ELF-1 (cell line): Measurements from ENCODE around the gene CD99.
"Not testable (repeated sequence)": the region's sequence is repeated elsewhere in the genome, so short reads cannot be mapped to it uniquely, and the experiment has no call there.

Experiments
- DNase-seq: peaks from one replicate; pipeline ENCODE4 v3.0.0-alpha.2; 2016; ENCODE audit warnings: low read depth, low spot score

CD99 gene

GRCh38 chrX:2723286-2723879 lies 32.3 kb downstream of the CD99 start:
- DNase-seq: no peak

- DNase-seq: not testable (repeated sequence)
Measured at GRCh38 chrX:2727264-2727663, 36.2 kb downstream of the CD99 start.

- no peak for DNase-seq
Measured at GRCh38 chrX:2732076-2732475, 41.0 kb downstream of the CD99 start.

GRCh38 chrX:2732649-2733048 lies 41.6 kb downstream of the CD99 start:
- DNase-seq: no peak

GRCh38 chrX:2733286-2733685 lies 42.2 kb downstream of the CD99 start:
- DNase-seq: no peak

- no peak for DNase-seq
Measured at GRCh38 chrX:2735270-2735669, 44.2 kb downstream of the CD99 start.

- no peak for DNase-seq
Measured at GRCh38 chrX:2740672-2741071, 49.6 kb downstream of the CD99 start.

GRCh38 chrX:2741386-2741785 lies 50.3 kb downstream of the CD99 start:
- no peak for DNase-seq

GRCh38 chrX:2746250-2746649 lies 55.2 kb downstream of the CD99 start:
- not testable (repeated sequence) for DNase-seq

- DNase-seq: no peak
Measured at GRCh38 chrX:2748171-2748814, 57.2 kb downstream of the CD99 start.

- DNase-seq: no peak
Measured at GRCh38 chrX:2748815-2749188, 57.7 kb downstream of the CD99 start.

- DNase-seq: no peak
Measured at GRCh38 chrX:2751291-2751690, 60.2 kb downstream of the CD99 start.

- DNase-seq: not testable (repeated sequence)
Measured at GRCh38 chrX:2751874-2752300, 60.8 kb downstream of the CD99 start, which contains the start of gene XG. Gene XG, plus strand, starts transcription at chrX:2752040. Its CDS starts 235 bp downstream, at chrX:2752275.

- not testable (repeated sequence) for DNase-seq
Measured at GRCh38 chrX:2752441-2752840, 61.3 kb downstream of the CD99 start.

- DNase-seq: peak; percentile 33
Measured at GRCh38 chrX:2755163-2755715, 64.1 kb downstream of the CD99 start.

GRCh38 chrX:2756548-2756947 lies 65.5 kb downstream of the CD99 start:
- DNase-seq: no peak

- DNase-seq: no peak
Measured at GRCh38 chrX:2761246-2761645, 70.2 kb downstream of the CD99 start.

GRCh38 chrX:2762671-2763070 lies 71.6 kb downstream of the CD99 start:
- not testable (repeated sequence) for DNase-seq

GRCh38 chrX:2764766-2765548 lies 73.9 kb downstream of the CD99 start:
- DNase-seq: not testable (repeated sequence)

GRCh38 chrX:2765549-2765830 lies 74.4 kb downstream of the CD99 start:
- no peak for DNase-seq

GRCh38 chrX:2766906-2767305 lies 75.8 kb downstream of the CD99 start:
- peak; percentile 34 for DNase-seq

- peak; percentile 92 for DNase-seq
Measured at GRCh38 chrX:2767631-2768455, 76.7 kb downstream of the CD99 start.
